ENCODE data around the gene MRPL52. TPM values are rescaled to one million over a fixed set of nuclear protein-coding genes. Genes with fewer than 3 reads are reported as not detected.

Gene MRPL52
- total RNA-seq, 1 donor from 2014 or later = 28.1 TPM

- Histone ChIP-seq H3K27me3 (no peaks in the 10 kb centered on the region), H3K4me1 (peaks cover 10% of the 10 kb centered on the region), H3K4me3 (no peak overlapping the region), H3K9me3 (ENCODE audit: low read depth) (no peaks in the 10 kb centered on the region), H3K4me2 (no peak overlapping the region), H2AFZ (replicated peaks) (no peak overlapping the region), H4K20me1 (ENCODE audit: low read depth) (no peaks in the 10 kb centered on the region), H3K27ac (no peak overlapping the region), H3K36me3 (no peaks in the 10 kb centered on the region), H3K9ac (no peak overlapping the region), H3F3A (ENCODE audit: low read depth) (peaks cover 14% of the 10 kb centered on the region), H3K79me2 (ENCODE audit: low read depth) (no peaks in the 10 kb centered on the region)
- Mint-ChIP-seq H3K9me3 (no peaks in the 10 kb centered on the region), H3K4me1 (peaks cover 16% of the 10 kb centered on the region), H3K27ac (peak overlapping the region; percentile 21), H3K27me3 (ENCODE audit: insufficient read depth, low read depth) (peaks cover 12% of the 10 kb centered on the region), H3K36me3 (no peaks in the 10 kb centered on the region), H3K4me3 (no peak overlapping the region)
- TF ChIP-seq EZH2phosphoT487 (IDR thresholded peaks at IDR 0.05) (no peak), CTCF (IDR thresholded peaks at IDR 0.05) (peak; percentile 33)
- DNase-seq (ENCODE audit: low spot score) = peak; percentile 34
Measured at GRCh38 chr14:22812744-22813143, 16.9 kb upstream of the MRPL52 start.

GRCh38 chr14:22813145-22813544 lies 16.5 kb upstream of the MRPL52 start:
- Histone ChIP-seq H2AFZ (replicated peaks) (no peak overlapping the region), H4K20me1 (ENCODE audit: low read depth) (no peaks in the 10 kb centered on the region), H3K9ac (no peak overlapping the region), H3K9me3 (ENCODE audit: low read depth) (no peaks in the 10 kb centered on the region), H3K4me1 (peaks cover 10% of the 10 kb centered on the region), H3K27me3 (no peaks in the 10 kb centered on the region), H3F3A (ENCODE audit: low read depth) (peaks cover 18% of the 10 kb centered on the region), H3K4me3 (no peak overlapping the region), H3K27ac (no peak overlapping the region), H3K36me3 (no peaks in the 10 kb centered on the region), H3K4me2 (no peak overlapping the region), H3K79me2 (ENCODE audit: low read depth) (no peaks in the 10 kb centered on the region)
- no peaks in the 10 kb centered on the region for H3K36me3 Mint-ChIP-seq
- peaks cover 11% of the 10 kb centered on the region for H3K27me3 Mint-ChIP-seq (ENCODE audit: insufficient read depth, low read depth)
- DNase-seq (ENCODE audit: low spot score) = no peak
- H3K27ac Mint-ChIP-seq = peak overlapping the region; percentile 21
- peaks cover 19% of the 10 kb centered on the region for H3K4me1 Mint-ChIP-seq
- TF ChIP-seq EZH2 (IDR thresholded peaks at IDR 0.05) = no peak
- TF ChIP-seq CTCF (IDR thresholded peaks at IDR 0.05) = no peak
- no peak for TF ChIP-seq EZH2phosphoT487 (IDR thresholded peaks at IDR 0.05)
- H3K4me3 Mint-ChIP-seq = no peak overlapping the region
- H3K9me3 Mint-ChIP-seq = no peaks in the 10 kb centered on the region

GRCh38 chr14:22814373-22814772 lies 15.3 kb upstream of the MRPL52 start:
- H3K36me3 ChIP-seq = no peaks in the 10 kb centered on the region
- Mint-ChIP-seq H3K27me3 (ENCODE audit: insufficient read depth, low read depth) (peaks cover 11% of the 10 kb centered on the region), H3K4me3 (no peak overlapping the region), H3K36me3 (no peaks in the 10 kb centered on the region), H3K27ac (no peak overlapping the region), H3K9me3 (no peaks in the 10 kb centered on the region), H3K4me1 (peaks cover 26% of the 10 kb centered on the region)
- peak overlapping the region; percentile 100 for H2AFZ ChIP-seq (replicated peaks)
- no peak overlapping the region for H3K4me3 ChIP-seq
- H3F3A ChIP-seq (ENCODE audit: low read depth) = peaks cover 27% of the 10 kb centered on the region
- TF ChIP-seq EZH2 (IDR thresholded peaks at IDR 0.05) (no peak), EZH2phosphoT487 (IDR thresholded peaks at IDR 0.05) (no peak), CTCF (IDR thresholded peaks at IDR 0.05) (no peak)
- no peak overlapping the region for H3K27ac ChIP-seq
- no peak overlapping the region for H3K9ac ChIP-seq
- DNase-seq (ENCODE audit: low spot score) = no peak
- no peaks in the 10 kb centered on the region for H3K79me2 ChIP-seq (ENCODE audit: low read depth)
- H4K20me1 ChIP-seq (ENCODE audit: low read depth) = no peaks in the 10 kb centered on the region
- no peak overlapping the region for H3K4me2 ChIP-seq
- H3K4me1 ChIP-seq = peaks cover 10% of the 10 kb centered on the region
- peaks cover 3% of the 10 kb centered on the region for H3K27me3 ChIP-seq
- no peaks in the 10 kb centered on the region for H3K9me3 ChIP-seq (ENCODE audit: low read depth)
